ENCODE results near the gene SUN5.
"Not testable (repeated sequence)": the region's sequence is repeated elsewhere in the genome, so short reads cannot be mapped to it uniquely, and the experiment has no call there.

The SUN5 gene

DNA sequence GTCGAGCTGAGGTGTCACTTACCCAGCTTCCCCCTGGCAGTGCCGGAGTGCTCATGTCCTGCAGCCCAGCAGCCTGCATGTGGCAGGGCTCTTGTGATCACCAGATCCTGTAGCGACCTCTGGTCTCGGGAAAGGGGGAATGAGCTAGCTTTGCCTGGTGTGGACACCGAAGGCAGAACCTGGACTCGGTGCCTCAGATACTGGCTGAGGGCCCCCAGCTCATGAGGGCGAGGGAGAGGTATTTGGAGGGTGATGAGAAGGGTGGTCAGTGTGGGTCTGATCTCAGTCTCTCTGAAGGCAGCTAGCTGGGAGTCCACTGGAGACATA, 26.3 kb downstream of the SUN5 start:
- FAIRE-seq (no peak), DNase-seq (ENCODE audit: low spot score) (no peak)

DNA sequence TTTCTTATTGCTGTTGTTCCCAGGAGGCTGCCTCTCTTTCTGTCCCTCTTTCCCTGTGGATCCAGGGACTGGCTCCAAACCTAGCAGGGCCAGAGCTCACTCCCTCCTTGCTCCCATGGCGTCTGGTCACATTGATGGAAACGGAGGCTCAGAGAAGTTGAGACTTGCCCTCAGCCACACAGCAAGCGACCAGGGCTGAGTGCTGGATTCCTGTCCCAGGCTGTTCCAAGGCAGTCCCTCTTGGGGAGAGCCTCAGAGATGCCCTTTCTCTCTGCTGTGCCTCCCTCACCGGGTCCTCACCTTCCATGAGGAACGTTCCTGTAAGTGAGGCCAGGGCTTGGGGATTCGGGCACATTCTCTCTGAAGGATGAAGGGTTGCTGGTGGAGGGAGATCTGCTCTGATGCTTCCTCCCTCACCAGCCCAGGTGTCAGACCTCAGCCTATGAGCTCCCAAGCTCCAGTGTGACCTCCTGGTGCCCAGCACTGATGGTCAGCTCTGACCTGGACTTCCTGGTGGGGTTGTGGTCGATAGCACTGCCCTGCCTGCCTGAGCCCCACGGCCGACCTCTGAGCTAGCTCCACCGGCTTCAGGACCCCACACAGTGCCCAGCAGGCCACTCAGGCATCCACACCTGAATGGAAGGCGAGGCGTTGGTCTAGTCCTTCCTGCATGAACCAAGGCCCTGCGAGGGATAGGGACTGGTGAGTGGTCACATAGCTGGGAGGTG, 26.8 kb downstream of the SUN5 start:
- FAIRE-seq, result no peak
- no peak for DNase-seq (ENCODE audit: low spot score)

GRCh38 chr20:32976746-32977145, 27.5 kb downstream of the SUN5 start:
- FAIRE-seq, result no peak
- DNase-seq (ENCODE audit: low spot score), result no peak

- no peak for DNase-seq (ENCODE audit: low spot score)
- FAIRE-seq, result no peak
These were observed 28.2 kb downstream of the SUN5 start for GRCh38 chr20:32975698-32976674.

DNA sequence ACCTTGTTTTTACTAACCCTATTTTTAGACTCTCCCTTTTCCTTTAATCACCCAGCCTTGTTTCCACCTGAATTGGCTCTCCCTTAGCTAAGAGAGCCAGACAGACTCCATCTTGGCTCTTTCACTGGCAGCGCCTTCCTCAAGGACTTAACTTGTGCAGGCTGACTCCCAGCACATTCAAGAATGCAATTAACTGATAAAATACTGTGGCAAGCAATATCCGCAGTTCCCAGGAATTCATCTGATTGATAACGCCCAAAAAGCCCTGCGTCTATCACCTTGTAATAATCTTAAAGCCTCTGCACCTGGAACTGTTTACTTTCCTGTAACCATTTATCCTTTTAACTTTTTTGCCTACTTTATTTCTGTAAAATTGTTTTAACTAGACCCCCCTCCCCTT, 29.1 kb downstream of the SUN5 start:
- FAIRE-seq; DNase-seq (ENCODE audit: low spot score): not testable (repeated sequence)

- FAIRE-seq; DNase-seq (ENCODE audit: low spot score): not testable (repeated sequence)
These were observed 29.8 kb downstream of the SUN5 start for GRCh38 chr20:32974204-32975064.

GRCh38 chr20:32973077-32973717, 31.0 kb downstream of the SUN5 start:
- DNase-seq (ENCODE audit: low spot score), result no peak
- FAIRE-seq, result no peak

- FAIRE-seq, result no peak
- no peak for DNase-seq (ENCODE audit: low spot score)
These were observed 31.8 kb downstream of the SUN5 start for GRCh38 chr20:32972181-32973076.

DNA sequence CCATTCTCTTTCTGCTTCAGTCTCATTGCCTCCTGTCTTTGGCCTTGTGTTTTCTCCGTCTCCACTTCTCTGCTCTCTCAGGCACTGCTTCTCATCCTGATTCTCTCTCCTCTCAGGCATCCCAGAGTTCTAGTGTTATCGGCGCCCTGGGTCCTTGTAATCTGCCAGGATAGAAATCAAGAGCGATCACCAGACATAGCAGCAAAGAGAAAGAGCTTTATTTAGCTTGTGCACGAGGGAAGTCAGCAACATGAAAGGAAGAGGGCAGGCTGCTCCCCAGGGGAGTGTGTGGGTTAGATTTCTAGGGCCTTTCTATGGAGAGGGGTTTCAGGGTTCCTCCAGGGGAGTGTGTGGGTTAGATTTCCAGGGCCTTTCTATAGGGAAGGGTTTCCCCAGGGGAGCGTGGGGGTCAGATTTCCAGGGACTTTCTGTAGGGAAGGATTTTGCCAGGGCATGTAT, 32.5 kb downstream of the SUN5 start:
- FAIRE-seq (no peak), DNase-seq (ENCODE audit: low spot score) (no peak)

DNA sequence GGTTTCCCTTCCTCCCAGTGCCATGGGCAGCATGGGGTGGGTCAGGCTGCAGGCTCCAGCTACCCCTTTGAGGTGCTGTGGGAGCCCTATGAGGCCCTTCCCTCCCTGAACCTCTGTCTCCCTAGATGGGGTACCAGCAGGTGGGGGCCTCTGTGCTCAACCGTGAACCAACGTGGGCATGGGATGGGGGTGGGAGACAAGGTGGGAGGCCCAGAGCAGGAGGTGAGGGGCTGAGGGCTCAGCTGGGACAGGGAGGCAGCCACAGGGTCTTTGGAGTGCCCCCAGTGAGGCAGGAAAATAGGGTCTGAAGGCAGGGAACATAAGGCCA, 33.3 kb downstream of the SUN5 start:
- DNase-seq (ENCODE audit: low spot score) (no peak), FAIRE-seq (no peak)

GRCh38 chr20:32970115-32970972, 33.9 kb downstream of the SUN5 start:
- no peak for FAIRE-seq
- no peak for DNase-seq (ENCODE audit: low spot score)

- no peak for DNase-seq (ENCODE audit: low spot score)
- FAIRE-seq, result no peak
These were observed 34.7 kb downstream of the SUN5 start for GRCh38 chr20:32969356-32970114.

DNA sequence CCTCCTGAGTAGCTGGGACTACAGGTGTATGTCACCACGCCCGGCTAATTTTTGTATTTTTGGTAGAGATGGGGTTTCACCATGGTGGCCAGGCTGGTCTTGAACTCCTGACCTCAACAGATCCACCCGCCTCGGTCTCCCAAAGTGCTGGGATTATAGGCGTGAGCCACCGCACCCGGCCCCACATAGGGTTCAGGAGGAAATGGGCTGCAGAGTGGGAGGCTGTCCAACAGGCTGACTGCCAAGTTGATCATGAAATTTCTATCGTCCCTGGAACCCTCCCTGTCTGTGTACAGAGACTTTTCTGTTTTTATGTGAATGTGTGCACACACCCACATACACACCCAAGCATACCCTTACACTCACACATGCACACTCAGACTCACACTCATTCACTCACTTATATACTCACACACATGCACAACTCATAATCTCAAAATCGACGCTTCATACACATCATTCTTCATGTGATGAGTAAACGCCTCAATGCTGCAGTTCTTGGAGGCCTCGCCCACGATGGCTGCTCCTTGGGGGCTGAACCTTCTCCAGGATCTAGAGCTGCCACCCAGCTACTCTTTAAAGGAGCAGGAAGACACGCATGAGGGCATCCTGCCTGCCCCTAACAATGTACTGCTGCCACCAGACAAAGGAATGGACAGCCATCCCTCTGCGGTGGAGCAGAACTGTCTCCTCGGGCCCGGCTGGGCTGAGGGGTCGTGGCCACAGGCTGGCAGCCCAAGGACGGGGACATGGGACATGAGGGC, 35.6 kb downstream of the SUN5 start:
- FAIRE-seq (peak; percentile 32), DNase-seq (ENCODE audit: low spot score) (no peak)

DNA sequence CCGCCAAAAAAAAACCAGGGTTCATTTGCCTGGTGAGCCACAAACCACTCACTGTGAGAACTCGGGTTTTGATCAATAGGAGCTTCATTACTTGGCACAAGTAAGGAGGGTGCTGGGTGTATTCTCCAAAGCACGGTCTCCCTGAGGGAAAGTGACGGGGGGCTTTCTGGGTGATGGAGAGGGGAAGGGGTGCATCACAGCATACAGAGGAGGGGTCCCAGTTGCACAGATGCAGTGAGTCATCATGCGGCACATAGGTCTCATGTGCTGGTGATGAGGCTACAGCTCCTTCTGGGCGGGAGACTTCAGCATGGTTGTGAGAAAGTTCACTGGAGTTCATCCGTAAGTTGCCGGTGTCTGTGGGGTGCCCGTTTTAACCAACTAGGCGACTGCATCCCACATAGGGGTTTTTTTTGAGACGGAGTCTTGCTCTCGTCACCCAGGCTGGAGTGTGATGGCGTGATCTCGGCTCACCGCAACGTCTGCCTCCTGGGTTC, 36.2 kb downstream of the SUN5 start:
- DNase-seq (ENCODE audit: low spot score), result no peak
- FAIRE-seq, result no peak

DNA sequence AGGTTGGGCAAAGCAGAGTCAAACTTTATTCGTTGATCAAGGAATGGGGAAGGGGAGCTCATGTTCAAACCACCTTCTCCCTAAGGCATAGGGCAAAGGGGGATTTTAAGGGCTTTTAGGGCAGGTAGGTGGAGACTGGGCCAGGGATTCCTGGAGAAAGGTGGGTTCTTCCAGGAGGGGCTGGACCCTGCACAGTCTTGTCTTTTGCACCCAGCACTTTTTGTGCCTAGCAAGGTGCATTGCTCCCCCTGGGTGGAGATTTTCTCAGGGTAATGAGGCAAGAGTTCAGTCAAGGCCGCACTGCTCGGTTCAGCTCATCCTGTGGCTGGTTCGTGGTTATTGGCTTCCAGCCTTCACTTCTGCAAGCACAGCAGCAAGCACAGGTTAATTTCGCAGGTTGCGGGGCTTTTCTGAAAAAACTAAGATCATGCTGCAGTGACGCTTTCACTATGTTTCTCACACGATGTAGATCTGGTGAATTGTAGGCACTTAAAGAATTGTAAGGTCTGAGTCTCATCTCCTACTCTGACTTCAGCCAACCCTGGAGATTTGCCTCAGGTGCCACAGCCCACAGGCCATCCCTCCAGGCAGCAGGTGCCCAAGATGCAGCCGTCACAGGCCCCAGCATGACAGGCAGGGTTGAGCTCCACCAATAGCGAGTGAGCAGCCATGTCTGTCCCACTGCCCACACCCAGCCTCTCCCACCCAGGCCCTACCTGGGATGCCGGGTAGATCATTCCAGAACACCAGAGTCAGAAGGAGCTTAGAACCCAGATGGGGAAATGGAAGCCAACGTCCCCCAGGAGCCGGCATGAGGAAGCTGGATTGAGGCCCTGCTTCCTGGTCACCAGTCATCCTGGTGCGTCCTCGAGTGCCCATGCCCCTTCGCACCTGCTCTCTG, 37.1 kb downstream of the SUN5 start:
- FAIRE-seq, result no peak
- DNase-seq (ENCODE audit: low spot score), result no peak

DNA sequence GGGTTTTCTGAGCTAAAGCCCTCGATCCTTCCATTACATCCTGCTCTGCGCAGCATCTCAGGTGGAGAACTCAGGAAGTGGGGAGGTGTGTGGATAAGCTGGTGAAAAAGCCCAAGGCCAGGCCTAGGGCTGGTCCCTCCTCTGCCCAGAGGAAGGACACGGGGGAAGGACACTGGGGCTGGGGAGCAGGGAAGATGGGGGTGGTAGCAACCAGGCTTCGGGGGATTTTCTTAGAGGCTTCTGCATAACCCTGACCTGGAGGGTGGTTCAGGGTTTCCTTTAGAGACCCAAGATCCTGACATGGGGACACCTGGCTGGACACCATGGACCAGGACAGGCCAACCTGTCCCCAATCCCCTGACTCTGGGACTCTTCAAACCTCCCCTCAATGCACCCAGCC, 37.9 kb downstream of the SUN5 start:
- DNase-seq (ENCODE audit: low spot score), result no peak
- no peak for FAIRE-seq

Measured in urothelium cell line (cell line).